Kidney (tissue), 14 donors: ENCODE results near the gene ATE1. TPM values are rescaled to one million over a fixed set of nuclear protein-coding genes. Genes with fewer than 3 reads are reported as not detected.
A peak's percentile ranks its signal among the peaks of the same experiment; 100 is the strongest.

ENCODE experiments used
- DNase-seq, 5 donors: peaks; one replicate each; pipeline ENCODE4 v3.0.0-alpha.2; 2013 to 2020
- FAIRE-seq: peaks from 2 replicates; lab custom pipeline; 2012; peaks lifted over from hg19 to GRCh38; lab: Jason Lieb, UNC
- H3K27ac ChIP-seq, 2 donors: one replicate each; pipeline ENCODE4 v1.7.0; 2013; ENCODE audit warnings: low read depth in 2 of 2, low read length in 2 of 2, inconsistent platforms in 1 of 2
- H3K27me3 ChIP-seq: one replicate; pipeline ENCODE4 v1.7.1; 2013; ENCODE audit warnings: low read length, inconsistent platforms; ENCODE audit not compliant: control insufficient read depth, insufficient read depth
- H3K36me3 ChIP-seq, 3 donors: one replicate each; pipeline versions ENCODE4 v1.7.0 to v1.7.1; 2013; ENCODE audit warnings: low read length in 3 of 3, control low read depth in 1 of 3, inconsistent platforms in 1 of 3; ENCODE audit not compliant: insufficient read depth in 3 of 3, control insufficient read depth in 2 of 3
- H3K4me1 ChIP-seq, 3 donors: one replicate each; pipeline versions ENCODE4 v1.7.0 to v1.7.1; 2013; ENCODE audit warnings: low read length in 3 of 3, inconsistent platforms in 1 of 3, low read depth in 1 of 3; ENCODE audit not compliant: control insufficient read depth in 2 of 3, insufficient read depth in 2 of 3
- H3K4me3 ChIP-seq, 3 donors: one replicate each; pipeline versions ENCODE4 v1.7.0 to v1.8.1; 2013; ENCODE audit warnings: low read length in 3 of 3, control low read depth in 1 of 3, inconsistent platforms in 1 of 3
- H3K9ac ChIP-seq, 3 donors: one replicate each; pipeline versions ENCODE4 v1.7.0 to v1.7.1; 2013; ENCODE audit warnings: low read length in 3 of 3, control low read depth in 1 of 3, inconsistent platforms in 1 of 3
- H3K9me3 ChIP-seq, 3 donors: one replicate each; pipeline versions ENCODE4 v1.7.0 to v1.7.1; 2013; ENCODE audit warnings: low read length in 3 of 3, control low read depth in 1 of 3, inconsistent platforms in 1 of 3; ENCODE audit not compliant: control insufficient read depth in 2 of 3, insufficient read depth in 1 of 3
- CTCF ChIP-seq: IDR thresholded peaks from 3 replicates; pipeline ENCODE4 v1.5.1; 2012; ENCODE audit warnings: mild to moderate bottlenecking, moderate library complexity, borderline replicate concordance; ENCODE audit not compliant: insufficient read depth; ENCODE audit errors: extremely low read depth
- intact Hi-C: fragments of 100-400 bp; cut with DNase I; formaldehyde crosslinking; loops from one replicate; pipeline ENCODE4 v1.11.1; 2022
- polyA plus RNA-seq: library from polyadenylated mRNA; stranded (reverse); fragments of 350-450 nt; fragmentation: Illumina TruSeq; extraction: RNeasy Lipid Tissue Mini Kit (QIAGEN cat#74804); gene quantifications from one replicate; pipeline ENCODE4 v1.2.3, GENCODE V29; 2014; ENCODE audit warnings: low read depth, low replicate concordance; ENCODE audit not compliant: insufficient read depth
- total RNA-seq: library from RNA; stranded (reverse); fragmentation: NEBNext Ultra II Directional; extraction: Animal tissue kit (Norgen Biotek cat#: 25700); gene quantifications from one replicate; pipeline ENCODE4 v1.2.1, GENCODE V29; 2021
- donor health status: control.
- donor health status: control.
- donor health status: control.
- donor health status: control.
- donor health status: control.
- donor health status: DM: yes; HTN: yes; CAD: no.
- donor health status: Normal renal cell carcinoma (clear cell type).

ATE1 gene
- total and polyA plus RNA-seq, 2 donors from 2014 or later = 9.8 to 31.0 TPM

- FAIRE-seq (no peak), DNase-seq (peak in 1 of 5 donors; percentile 19)
- intact Hi-C loops = loop anchor here (10.0 kb wide), 1 partner anchor 792 kb away; no protein-coding TSS in a partner anchor
- no peak overlapping the region for H3K4me3 ChIP-seq
- no peaks in the 10 kb centered on the region for H3K4me1 ChIP-seq
- TF ChIP-seq CTCF = no peak
- H3K27ac ChIP-seq = no peak overlapping the region
- H3K36me3 ChIP-seq = no peaks in the 10 kb centered on the region
- no peak overlapping the region for H3K9ac ChIP-seq
- H3K27me3 ChIP-seq = no peaks in the 10 kb centered on the region
- no peaks in the 10 kb centered on the region for H3K9me3 ChIP-seq
Measured at GRCh38 chr10:121736315-121737130, 191.3 kb downstream of the ATE1 start.

GRCh38 chr10:121735263-121735662, 192.6 kb downstream of the ATE1 start:
- Histone ChIP-seq H3K9me3 (no peaks in the 10 kb centered on the region), H3K9ac (no peak overlapping the region), H3K27ac (no peak overlapping the region), H3K4me1 (no peaks in the 10 kb centered on the region), H3K36me3 (no peaks in the 10 kb centered on the region), H3K27me3 (no peaks in the 10 kb centered on the region), H3K4me3 (no peak overlapping the region)
- no peak for TF ChIP-seq CTCF
- FAIRE-seq (no peak), DNase-seq (no peak)
- intact Hi-C loops = loop anchor here (10.0 kb wide), 1 partner anchor 790 kb away; no protein-coding TSS in a partner anchor

- no peaks in the 10 kb centered on the region for H3K4me1 ChIP-seq
- H3K9ac ChIP-seq = no peak overlapping the region
- no peaks in the 10 kb centered on the region for H3K36me3 ChIP-seq
- peak; percentile 61 for TF ChIP-seq CTCF
- H3K4me3 ChIP-seq = no peak overlapping the region
- FAIRE-seq (peak; percentile 92), DNase-seq (peak in 2 of 5 donors; percentile 29 to 63)
- intact Hi-C loops = loop anchor here (10.0 kb wide), 1 partner anchor 790 kb away; no protein-coding TSS in a partner anchor
- H3K9me3 ChIP-seq = no peaks in the 10 kb centered on the region
- H3K27ac ChIP-seq = no peak overlapping the region
- H3K27me3 ChIP-seq = no peaks in the 10 kb centered on the region
Measured at GRCh38 chr10:121734589-121735045, 193.2 kb downstream of the ATE1 start.
